ENCODE results near the gene PATJ. TPM values are rescaled to one million over a fixed set of nuclear protein-coding genes. Genes with fewer than 3 reads are reported as not detected.
"Not testable (repeated sequence)": the region's sequence is repeated elsewhere in the genome, so short reads cannot be mapped to it uniquely, and the experiment has no call there.

PATJ gene
- total RNA-seq, 1 donor from 2014 or later: 31.2 TPM

- Mint-ChIP-seq H3K9me3 (no peaks in the 10 kb centered on the region), H3K27ac (no peak overlapping the region), H3K36me3 (ENCODE audit: low read depth) (no peaks in the 10 kb centered on the region), H3K4me3 (no peak overlapping the region), H3K4me1 (no peaks in the 10 kb centered on the region), H3K27me3 (peaks cover 5% of the 10 kb centered on the region)
- TF ChIP-seq CTCF (IDR thresholded peaks at IDR 0.05): no peak
- ChIA-PET POLR2A (no interaction called here), CTCF (interaction anchor here (0.6 to 2.5 kb wide), 8 partner anchors 73 to 1362 kb away, joined by 3 to 33 read pairs (median 5); no protein-coding TSS in a partner anchor)
- DNase-seq (no peak), ATAC-seq (ENCODE audit: low read depth) (no peak)
- intact Hi-C loops (cut with micrococcal nuclease): loop anchor here (1.0 kb wide), 1 partner anchor 571 kb away; no protein-coding TSS in a partner anchor
Observed at GRCh38 chr1:62175568-62176179, 433.4 kb downstream of the PATJ start.

GRCh38 chr1:62176597-62177312, 434.5 kb downstream of the PATJ start:
- H3K27me3 Mint-ChIP-seq: peaks cover 5% of the 10 kb centered on the region
- no peak overlapping the region for H3K4me3 Mint-ChIP-seq
- no peak for ATAC-seq (ENCODE audit: low read depth)
- POLR2A ChIA-PET: no interaction called here
- no peak overlapping the region for H3K27ac Mint-ChIP-seq
- no peak for TF ChIP-seq CTCF (IDR thresholded peaks at IDR 0.05)
- DNase-seq: no peak
- CTCF ChIA-PET: interaction anchor here (1.1 to 2.5 kb wide), 4 partner anchors 218 to 571 kb away, joined by 3 to 33 read pairs (median 14); no protein-coding TSS in a partner anchor
- H3K9me3 Mint-ChIP-seq: no peaks in the 10 kb centered on the region
- no peaks in the 10 kb centered on the region for H3K4me1 Mint-ChIP-seq
- no peaks in the 10 kb centered on the region for H3K36me3 Mint-ChIP-seq (ENCODE audit: low read depth)
- intact Hi-C loops (cut with micrococcal nuclease): no loop called here

GRCh38 chr1:62177621-62178020, 435.3 kb downstream of the PATJ start:
- Mint-ChIP-seq H3K4me1 (no peaks in the 10 kb centered on the region), H3K4me3 (no peak overlapping the region), H3K36me3 (ENCODE audit: low read depth) (no peaks in the 10 kb centered on the region), H3K27ac (no peak overlapping the region), H3K27me3 (no peaks in the 10 kb centered on the region), H3K9me3 (no peaks in the 10 kb centered on the region)
- TF ChIP-seq CTCF (IDR thresholded peaks at IDR 0.05): no peak
- ChIA-PET CTCF (no interaction called here), POLR2A (no interaction called here)
- ATAC-seq (ENCODE audit: low read depth) (no peak), DNase-seq (no peak)
- intact Hi-C loops (cut with micrococcal nuclease): no loop called here

GRCh38 chr1:62178372-62178771, 436.1 kb downstream of the PATJ start:
- ChIA-PET CTCF (no interaction called here), POLR2A (no interaction called here)
- intact Hi-C loops (cut with micrococcal nuclease): no loop called here
- DNase-seq: no peak
- H3K27ac Mint-ChIP-seq: no peak overlapping the region
- no peak for ATAC-seq (ENCODE audit: low read depth)
- no peaks in the 10 kb centered on the region for H3K4me1 Mint-ChIP-seq
- TF ChIP-seq CTCF (IDR thresholded peaks at IDR 0.05): no peak
- peaks cover under 1% of the 10 kb centered on the region for H3K27me3 Mint-ChIP-seq
- no peaks in the 10 kb centered on the region for H3K36me3 Mint-ChIP-seq (ENCODE audit: low read depth)
- H3K4me3 Mint-ChIP-seq: no peak overlapping the region
- no peaks in the 10 kb centered on the region for H3K9me3 Mint-ChIP-seq

GRCh38 chr1:62180054-62180453, 437.8 kb downstream of the PATJ start:
- H3K36me3 Mint-ChIP-seq (ENCODE audit: low read depth); H3K9me3 Mint-ChIP-seq; CTCF ChIA-PET; H3K27ac Mint-ChIP-seq; H3K4me3 Mint-ChIP-seq; POLR2A ChIA-PET; intact Hi-C loops (cut with micrococcal nuclease); DNase-seq; ATAC-seq (ENCODE audit: low read depth); H3K27me3 Mint-ChIP-seq; H3K4me1 Mint-ChIP-seq: not testable (repeated sequence)
